ENCODE measurements around the gene DTX3L.

Gene DTX3L

DNA sequence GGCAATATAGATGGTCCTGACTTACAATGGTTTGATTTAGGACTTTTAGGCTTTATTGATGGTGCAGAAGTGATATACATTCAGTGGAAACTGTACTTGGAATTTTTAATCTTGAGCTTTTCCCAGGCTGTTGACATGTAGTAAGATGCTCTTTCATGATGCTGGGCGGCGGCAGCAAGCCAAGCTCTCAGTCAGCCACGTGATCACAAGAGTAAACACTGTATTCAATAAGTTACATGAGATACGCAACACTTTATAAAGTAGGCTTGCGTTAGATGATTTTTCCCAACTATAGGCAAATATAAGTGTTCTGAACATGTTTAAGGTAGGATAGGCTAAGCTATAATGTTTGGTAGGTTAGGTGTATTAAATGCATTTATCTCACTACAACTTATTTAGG, 18.0 kb upstream of the DTX3L start:
- Histone ChIP-seq H3K27me3 (replicated peaks in 2 of 5; ENCODE audit: control insufficient read depth in 4 of 5, insufficient read depth in 5 of 5, low read length in 4 of 5) (no peaks in the 10 kb centered on the region), H3K4me3 (ENCODE audit: control insufficient read depth in 1 of 7, extremely low read depth in 1 of 7, insufficient read depth in 4 of 7, low read depth in 2 of 7, low read length in 6 of 7) (no peak overlapping the region), H3K27ac (ENCODE audit: insufficient read depth in 1 of 2, low read depth in 1 of 2, low read length in 2 of 2, poor library complexity in 1 of 2, severe bottlenecking in 2 of 2) (no peak overlapping the region), H3K4me1 (ENCODE audit: control extremely low read depth in 1 of 4, control insufficient read depth in 4 of 4, insufficient read depth in 4 of 4, low read length in 3 of 4) (no peaks in the 10 kb centered on the region), H3K36me3 (ENCODE audit: control insufficient read depth in 4 of 4, insufficient read depth in 4 of 4, low read length in 3 of 4) (peaks cover 22 to 63% (median 39%) of the 10 kb centered on the region in 4 experiments), H3K9me3 (ENCODE audit: control extremely low read depth in 1 of 5, control insufficient read depth in 4 of 5, insufficient read depth in 2 of 5, low read depth in 1 of 5, low read length in 4 of 5) (no peaks in the 10 kb centered on the region)
- WGBS (ENCODE audit: insufficient coverage) = 100% methylated on average over 2 of the region's 5 CpGs
- no peak for DNase-seq
- ChIA-PET CTCF (interaction anchor here (0.6 to 1.3 kb wide), 3 partner anchors 69 to 171 kb away, joined by 3 read pairs; no protein-coding TSS in a partner anchor), POLR2A (no interaction called here)

GRCh38 chr3:122548076-122548475, 16.1 kb upstream of the DTX3L start:
- POLR2A ChIA-PET = interaction anchor here (0.6 kb wide), 1 partner anchor 94 kb away, joined by 4 read pairs; no protein-coding TSS in a partner anchor
- WGBS (ENCODE audit: insufficient coverage) = 100% methylated on average over 1 of the region's 3 CpGs
- no peaks in the 10 kb centered on the region for H3K27me3 ChIP-seq (replicated peaks in 2 of 5; ENCODE audit: control insufficient read depth in 4 of 5, insufficient read depth in 5 of 5, low read length in 4 of 5)
- H3K9me3 ChIP-seq (ENCODE audit: control extremely low read depth in 1 of 5, control insufficient read depth in 4 of 5, insufficient read depth in 2 of 5, low read depth in 1 of 5, low read length in 4 of 5) = no peaks in the 10 kb centered on the region
- no peak overlapping the region for H3K4me3 ChIP-seq (ENCODE audit: control insufficient read depth in 1 of 7, extremely low read depth in 1 of 7, insufficient read depth in 4 of 7, low read depth in 2 of 7, low read length in 6 of 7)
- no peaks in the 10 kb centered on the region for H3K4me1 ChIP-seq (ENCODE audit: control extremely low read depth in 1 of 4, control insufficient read depth in 4 of 4, insufficient read depth in 4 of 4, low read length in 3 of 4)
- CTCF ChIA-PET = interaction anchor here (0.6 to 2.7 kb wide), 4 partner anchors 11 to 131 kb away, joined by 3 to 11 read pairs (median 5); no protein-coding TSS in a partner anchor
- H3K27ac ChIP-seq (ENCODE audit: insufficient read depth in 1 of 2, low read depth in 1 of 2, low read length in 2 of 2, poor library complexity in 1 of 2, severe bottlenecking in 2 of 2) = no peak overlapping the region
- DNase-seq = no peak
- peaks cover 22 to 76% (median 41%) of the 10 kb centered on the region in 4 experiments for H3K36me3 ChIP-seq (ENCODE audit: control insufficient read depth in 4 of 4, insufficient read depth in 4 of 4, low read length in 3 of 4)

DNA sequence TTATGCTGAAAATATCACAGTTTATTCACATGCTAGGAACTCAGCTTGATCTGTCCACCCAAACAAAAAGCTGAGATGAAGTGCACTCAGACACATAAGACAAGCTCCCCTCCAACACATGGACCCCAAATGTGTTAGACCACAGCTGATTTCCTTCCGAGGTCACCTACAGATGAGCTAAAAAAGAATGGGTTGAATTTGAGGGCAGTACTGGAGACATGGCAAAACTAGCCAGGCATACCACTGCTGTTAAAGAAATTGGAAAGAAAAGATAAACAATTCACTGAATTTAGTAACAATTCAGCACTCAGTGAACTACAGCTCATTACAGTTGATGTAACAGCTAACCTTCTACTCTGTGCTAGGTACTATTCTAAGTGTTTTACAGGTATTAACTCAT, 15.5 kb upstream of the DTX3L start:
- no peak for DNase-seq
- ChIA-PET POLR2A (interaction anchor here (0.6 kb wide), 1 partner anchor 95 kb away, joined by 4 read pairs; no protein-coding TSS in a partner anchor), CTCF (interaction anchor here (0.6 to 2.7 kb wide), 5 partner anchors 10 to 130 kb away, joined by 3 to 11 read pairs (median 3); no protein-coding TSS in a partner anchor)
- H3K4me3 ChIP-seq (ENCODE audit: control insufficient read depth in 1 of 7, extremely low read depth in 1 of 7, insufficient read depth in 4 of 7, low read depth in 2 of 7, low read length in 6 of 7) = no peak overlapping the region
- H3K27ac ChIP-seq (ENCODE audit: insufficient read depth in 1 of 2, low read depth in 1 of 2, low read length in 2 of 2, poor library complexity in 1 of 2, severe bottlenecking in 2 of 2) = no peak overlapping the region
- WGBS (ENCODE audit: insufficient coverage) = no CpG with 5 or more reads among the region's 1 CpG
- peaks cover 22 to 79% (median 39%) of the 10 kb centered on the region in 4 experiments for H3K36me3 ChIP-seq (ENCODE audit: control insufficient read depth in 4 of 4, insufficient read depth in 4 of 4, low read length in 3 of 4)
- H3K4me1 ChIP-seq (ENCODE audit: control extremely low read depth in 1 of 4, control insufficient read depth in 4 of 4, insufficient read depth in 4 of 4, low read length in 3 of 4) = no peaks in the 10 kb centered on the region
- H3K9me3 ChIP-seq (ENCODE audit: control extremely low read depth in 1 of 5, control insufficient read depth in 4 of 5, insufficient read depth in 2 of 5, low read depth in 1 of 5, low read length in 4 of 5) = no peaks in the 10 kb centered on the region
- H3K27me3 ChIP-seq (replicated peaks in 2 of 5; ENCODE audit: control insufficient read depth in 4 of 5, insufficient read depth in 5 of 5, low read length in 4 of 5) = no peaks in the 10 kb centered on the region

GRCh38 chr3:122553171-122553570, 11.0 kb upstream of the DTX3L start:
- WGBS (ENCODE audit: insufficient coverage) = no CpG with 5 or more reads among the region's 3 CpGs
- CTCF ChIA-PET = interaction anchor here (0.7 to 2.8 kb wide), 2 partner anchors 109 to 126 kb away, joined by 3 to 11 read pairs; no protein-coding TSS in a partner anchor
- Histone ChIP-seq H3K4me1 (ENCODE audit: control extremely low read depth in 1 of 4, control insufficient read depth in 4 of 4, insufficient read depth in 4 of 4, low read length in 3 of 4) (no peaks in the 10 kb centered on the region), H3K36me3 (ENCODE audit: control insufficient read depth in 4 of 4, insufficient read depth in 4 of 4, low read length in 3 of 4) (peaks cover 16 to 85% (median 48%) of the 10 kb centered on the region in 4 experiments), H3K27me3 (replicated peaks in 2 of 5; ENCODE audit: control insufficient read depth in 4 of 5, insufficient read depth in 5 of 5, low read length in 4 of 5) (no peaks in the 10 kb centered on the region), H3K9me3 (ENCODE audit: control extremely low read depth in 1 of 5, control insufficient read depth in 4 of 5, insufficient read depth in 2 of 5, low read depth in 1 of 5, low read length in 4 of 5) (no peaks in the 10 kb centered on the region), H3K4me3 (ENCODE audit: control insufficient read depth in 1 of 7, extremely low read depth in 1 of 7, insufficient read depth in 4 of 7, low read depth in 2 of 7, low read length in 6 of 7) (no peak overlapping the region), H3K27ac (ENCODE audit: insufficient read depth in 1 of 2, low read depth in 1 of 2, low read length in 2 of 2, poor library complexity in 1 of 2, severe bottlenecking in 2 of 2) (no peak overlapping the region)
- no peak for DNase-seq
- POLR2A ChIA-PET = no interaction called here

DNA sequence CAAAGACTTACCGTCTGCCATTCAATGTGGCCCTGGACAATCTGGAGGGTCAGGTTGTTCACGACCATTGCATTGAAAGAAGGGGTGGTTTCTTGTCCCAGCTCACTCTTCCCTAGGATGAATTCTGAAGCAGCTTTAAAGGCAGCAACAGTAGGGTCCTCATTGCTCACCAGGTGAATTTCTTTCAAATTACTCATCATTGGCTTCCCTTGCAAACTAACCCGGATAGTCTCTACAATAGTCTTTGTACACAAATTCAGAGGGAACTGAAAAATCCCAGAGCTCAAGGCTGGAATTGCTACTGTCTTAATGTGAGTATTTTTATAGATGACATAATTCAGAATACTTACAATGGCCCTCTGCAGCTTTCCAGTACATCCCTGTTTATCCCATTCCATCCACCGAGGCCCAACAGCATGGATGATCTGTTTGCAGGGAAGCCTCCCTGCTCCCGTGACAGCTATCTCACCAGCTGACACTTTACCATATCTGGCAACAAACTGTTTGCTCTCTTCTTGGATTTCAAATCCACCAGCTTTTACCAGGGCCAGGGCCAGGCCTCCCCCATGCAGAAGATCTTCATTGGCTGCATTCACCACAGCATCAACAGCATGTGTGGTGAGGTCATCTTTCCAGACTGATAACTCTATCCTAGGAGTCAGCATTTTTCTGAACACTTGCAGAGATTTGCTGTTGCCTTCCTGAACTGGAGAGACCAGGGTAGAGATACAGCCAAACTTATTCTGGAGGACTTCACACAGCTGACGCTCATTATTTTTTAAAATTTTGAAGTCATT, 8.7 kb upstream of the DTX3L start:
- CTCF ChIA-PET = interaction anchor here (1.5 to 2.8 kb wide), 3 partner anchors 10 to 124 kb away, joined by 4 to 11 read pairs (median 8); no protein-coding TSS in a partner anchor
- 96% methylated on average over 4 of the region's 6 CpGs for WGBS (ENCODE audit: insufficient coverage)
- POLR2A ChIA-PET = no interaction called here
- Histone ChIP-seq H3K27me3 (replicated peaks in 2 of 5; ENCODE audit: control insufficient read depth in 4 of 5, insufficient read depth in 5 of 5, low read length in 4 of 5) (no peaks in the 10 kb centered on the region), H3K4me3 (ENCODE audit: control insufficient read depth in 1 of 7, extremely low read depth in 1 of 7, insufficient read depth in 4 of 7, low read depth in 2 of 7, low read length in 6 of 7) (no peak overlapping the region), H3K9me3 (ENCODE audit: control extremely low read depth in 1 of 5, control insufficient read depth in 4 of 5, insufficient read depth in 2 of 5, low read depth in 1 of 5, low read length in 4 of 5) (no peaks in the 10 kb centered on the region), H3K27ac (ENCODE audit: insufficient read depth in 1 of 2, low read depth in 1 of 2, low read length in 2 of 2, poor library complexity in 1 of 2, severe bottlenecking in 2 of 2) (no peak overlapping the region), H3K4me1 (ENCODE audit: control extremely low read depth in 1 of 4, control insufficient read depth in 4 of 4, insufficient read depth in 4 of 4, low read length in 3 of 4) (peaks cover 0 to under 1% (median 0%) of the 10 kb centered on the region in 4 experiments), H3K36me3 (ENCODE audit: control insufficient read depth in 4 of 4, insufficient read depth in 4 of 4, low read length in 3 of 4) (peaks cover 12 to 81% (median 51%) of the 10 kb centered on the region in 4 experiments)
- DNase-seq = no peak

DNA sequence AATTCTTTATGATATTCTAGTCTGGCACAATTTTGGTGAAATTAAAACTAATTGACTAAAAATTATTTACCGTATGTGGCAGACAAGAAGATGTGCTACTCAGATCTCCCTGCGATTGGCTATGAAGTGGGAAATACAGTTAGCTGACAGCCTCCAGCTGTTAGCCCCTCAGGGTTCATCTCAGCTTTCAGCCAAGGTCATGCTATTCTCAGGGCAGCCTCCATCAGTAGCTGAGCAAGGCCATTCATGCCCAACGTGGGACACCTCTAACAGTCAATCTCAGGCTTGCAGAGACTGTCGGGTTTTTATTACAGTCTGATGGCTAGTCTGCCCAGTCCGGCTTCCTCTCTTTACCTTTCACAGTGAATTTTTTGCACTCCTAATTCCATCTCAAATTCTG, 6.8 kb upstream of the DTX3L start:
- H3K27ac ChIP-seq (ENCODE audit: insufficient read depth in 1 of 2, low read depth in 1 of 2, low read length in 2 of 2, poor library complexity in 1 of 2, severe bottlenecking in 2 of 2) = no peak overlapping the region
- 90% methylated on average over 4 of the region's 5 CpGs for WGBS (ENCODE audit: insufficient coverage)
- POLR2A ChIA-PET = no interaction called here

DNA sequence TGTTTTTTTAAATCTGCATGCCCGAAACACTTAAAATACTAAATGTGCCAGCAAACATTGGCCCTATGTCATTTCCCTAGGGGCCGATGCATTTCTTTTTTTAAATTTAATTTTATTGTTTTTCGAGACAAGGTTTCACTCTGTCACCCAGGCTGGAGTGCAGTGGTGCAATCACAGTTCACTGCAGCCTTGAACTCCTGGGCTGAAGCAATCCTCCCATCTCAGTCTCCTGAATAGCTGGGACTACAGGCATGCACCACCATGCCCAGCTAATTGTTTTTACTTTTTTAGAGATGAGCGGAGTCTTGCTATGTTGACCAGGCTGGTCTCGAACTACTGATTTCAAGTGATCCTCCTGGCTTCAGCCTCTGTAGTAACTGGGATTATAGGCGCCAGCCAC, 5.5 kb upstream of the DTX3L start:
- WGBS (ENCODE audit: insufficient coverage) = 100% methylated on average over 1 of the region's 6 CpGs
- DNase-seq = no peak
- CTCF ChIA-PET = interaction anchor here (1.1 to 7.6 kb wide), 6 partner anchors 10 to 447 kb away, joined by 4 to 124 read pairs (median 8); partner anchors contain the start of genes FAM162A and PARP14
- POLR2A ChIA-PET = no interaction called here
- no peak overlapping the region for H3K27ac ChIP-seq (ENCODE audit: insufficient read depth in 1 of 2, low read depth in 1 of 2, low read length in 2 of 2, poor library complexity in 1 of 2, severe bottlenecking in 2 of 2)
- H3K9me3 ChIP-seq (ENCODE audit: control extremely low read depth in 1 of 5, control insufficient read depth in 4 of 5, insufficient read depth in 2 of 5, low read depth in 1 of 5, low read length in 4 of 5) = no peaks in the 10 kb centered on the region
- peaks cover 8 to 16% (median 11%) of the 10 kb centered on the region in 4 experiments for H3K4me1 ChIP-seq (ENCODE audit: control extremely low read depth in 1 of 4, control insufficient read depth in 4 of 4, insufficient read depth in 4 of 4, low read length in 3 of 4)
- no peak overlapping the region for H3K4me3 ChIP-seq (ENCODE audit: control insufficient read depth in 1 of 7, extremely low read depth in 1 of 7, insufficient read depth in 4 of 7, low read depth in 2 of 7, low read length in 6 of 7)
- H3K36me3 ChIP-seq (ENCODE audit: control insufficient read depth in 4 of 4, insufficient read depth in 4 of 4, low read length in 3 of 4) = peaks cover 12 to 56% (median 44%) of the 10 kb centered on the region in 4 experiments
- H3K27me3 ChIP-seq (replicated peaks in 2 of 5; ENCODE audit: control insufficient read depth in 4 of 5, insufficient read depth in 5 of 5, low read length in 4 of 5) = no peaks in the 10 kb centered on the region

More for the DNA sequence above, 6.8 kb upstream of the DTX3L start:
- no peak for DNase-seq
- Histone ChIP-seq H3K27me3 (replicated peaks in 2 of 5; ENCODE audit: control insufficient read depth in 4 of 5, insufficient read depth in 5 of 5, low read length in 4 of 5) (no peaks in the 10 kb centered on the region), H3K4me3 (ENCODE audit: control insufficient read depth in 1 of 7, extremely low read depth in 1 of 7, insufficient read depth in 4 of 7, low read depth in 2 of 7, low read length in 6 of 7) (no peak overlapping the region), H3K4me1 (ENCODE audit: control extremely low read depth in 1 of 4, control insufficient read depth in 4 of 4, insufficient read depth in 4 of 4, low read length in 3 of 4) (peaks cover 0 to 5% (median 2%) of the 10 kb centered on the region in 4 experiments), H3K9me3 (ENCODE audit: control extremely low read depth in 1 of 5, control insufficient read depth in 4 of 5, insufficient read depth in 2 of 5, low read depth in 1 of 5, low read length in 4 of 5) (no peaks in the 10 kb centered on the region), H3K36me3 (ENCODE audit: control insufficient read depth in 4 of 4, insufficient read depth in 4 of 4, low read length in 3 of 4) (peaks cover 12 to 65% (median 44%) of the 10 kb centered on the region in 4 experiments)
- CTCF ChIA-PET = interaction anchor here (2.0 to 7.6 kb wide), 4 partner anchors 9 to 121 kb away, joined by 4 to 124 read pairs (median 15); partner anchors contain the start of gene PARP14

All from common myeloid progenitor, CD34-positive (primary cell).